HEK293 (cell line): Measurements from ENCODE around the gene CATSPERE.

Source experiments
- CTCF ChIA-PET: fragments of 350-600 bp; formaldehyde crosslinking; extraction: SDS; loops from one replicate; lab custom pipeline; 2021; ENCODE audit warnings: antibody characterized with exemption; lab: Yijun Ruan, JAX
- POLR2A ChIA-PET: fragments of 300-600 bp; formaldehyde crosslinking; extraction: SDS; loops from one replicate; lab custom pipeline; 2020; ENCODE audit warnings: antibody characterized with exemption, inconsistent platforms; lab: Yijun Ruan, JAX
- H3K27ac ChIP-seq: fragments of 200-500 bp; sonication (Bioruptor generic); 2 replicates; pipeline ENCODE4 v1.5.1; 2014; ENCODE audit warnings: low read depth, low read length, control low read depth, inconsistent platforms; ENCODE audit errors: extremely low read depth
- H3K36me3 ChIP-seq, 2 experiments: fragments of 200-500 bp in 1 of 2; sonication (Bioruptor generic) in 1 of 2; 1 replicate in 1 of 2; 2 replicates in 1 of 2; pipeline ENCODE4 v1.5.1; 2014 to 2017; ENCODE audit warnings: inconsistent platforms in 2 of 2, low read length in 2 of 2; ENCODE audit not compliant: control insufficient read depth in 2 of 2, insufficient read depth in 1 of 2
- H3K4me1 ChIP-seq: fragments of 200-500 bp; sonication (Bioruptor generic); 2 replicates; pipeline ENCODE4 v1.5.1; 2014; ENCODE audit warnings: mild to moderate bottlenecking, low read length, inconsistent platforms; ENCODE audit not compliant: control insufficient read depth, insufficient read depth
- H3K4me3 ChIP-seq: 2 replicates; pipeline ENCODE4 v1.5.1; 2011; ENCODE audit warnings: low read depth, mild to moderate bottlenecking, control low read depth, low read length, moderate library complexity
- H3K9me3 ChIP-seq: fragments of 200-500 bp; sonication (Bioruptor generic); 2 replicates; pipeline ENCODE4 v1.5.1; 2014; ENCODE audit warnings: low read depth, low read length, inconsistent platforms; ENCODE audit not compliant: control insufficient read depth, insufficient read depth
- EGR2 ChIP-seq: fragments of 450-650 bp; formaldehyde crosslinking; IDR thresholded peaks from 2 replicates; pipeline ENCODE4 v1.5.1; 2016; ENCODE audit warnings: low read depth, missing biosample characterization, missing genetic modification characterization
- HIC1 ChIP-seq: fragments of 450-650 bp; formaldehyde crosslinking; IDR thresholded peaks from 2 replicates; pipeline ENCODE4 v1.5.1; 2016; ENCODE audit warnings: missing biosample characterization, missing genetic modification characterization
- PBX3 ChIP-seq: sonication (generic); formaldehyde crosslinking; IDR thresholded peaks from 2 replicates; pipeline ENCODE4 v1.8.1; 2022; ENCODE audit warnings: mild to moderate bottlenecking, moderate library complexity, missing genetic modification reagents
- PRDM1 ChIP-seq: fragments of 450-650 bp; formaldehyde crosslinking; IDR thresholded peaks from 2 replicates; pipeline ENCODE4; 2016; ENCODE audit warnings: missing biosample characterization, missing genetic modification characterization
- PRDM6 ChIP-seq: fragments of 450-650 bp; formaldehyde crosslinking; IDR thresholded peaks from 2 replicates; pipeline ENCODE4 v1.5.1; 2017; ENCODE audit warnings: missing biosample characterization, missing genetic modification characterization
- SP2 ChIP-seq: fragments of 450-650 bp; formaldehyde crosslinking; IDR thresholded peaks from 2 replicates; pipeline ENCODE4 v1.5.1; 2016; ENCODE audit warnings: missing biosample characterization, missing genetic modification characterization
- SP3 ChIP-seq: fragments of 450-650 bp; formaldehyde crosslinking; IDR thresholded peaks from 2 replicates; pipeline ENCODE4 v1.5.1; 2016; ENCODE audit warnings: missing biosample characterization, missing genetic modification characterization
- ZBTB8A ChIP-seq: fragments of 450-650 bp; formaldehyde crosslinking; IDR thresholded peaks from 2 replicates; pipeline ENCODE4 v1.5.1; 2016; ENCODE audit warnings: missing biosample characterization, missing genetic modification characterization
- ZNF2 ChIP-seq: fragments of 450-650 bp; formaldehyde crosslinking; IDR thresholded peaks from 2 replicates; pipeline ENCODE4 v1.5.1; 2016; ENCODE audit warnings: missing biosample characterization, missing genetic modification characterization
- ZNF239 ChIP-seq: fragments of 450-650 bp; formaldehyde crosslinking; IDR thresholded peaks from 2 replicates; pipeline ENCODE4 v1.5.1; 2016; ENCODE audit warnings: missing biosample characterization, missing genetic modification characterization
- ZNF266 ChIP-seq: fragments of 450-650 bp; formaldehyde crosslinking; IDR thresholded peaks from 2 replicates; pipeline ENCODE4 v1.5.1; 2016; ENCODE audit warnings: missing biosample characterization, missing genetic modification characterization, low read depth
- ZNF335 ChIP-seq: fragments of 450-650 bp; formaldehyde crosslinking; conservative IDR thresholded peaks from 2 replicates; pipeline ENCODE4 v1.5.1; 2016; ENCODE audit warnings: missing biosample characterization, missing genetic modification characterization
- ZNF394 ChIP-seq: fragments of 450-650 bp; formaldehyde crosslinking; IDR thresholded peaks from 2 replicates; pipeline ENCODE4 v1.5.1; 2016; ENCODE audit warnings: missing biosample characterization, missing genetic modification characterization, mild to moderate bottlenecking, moderate library complexity, borderline replicate concordance
- ZNF423 ChIP-seq: fragments of 450-650 bp; formaldehyde crosslinking; IDR thresholded peaks from 2 replicates; pipeline ENCODE4 v1.5.1; 2016; ENCODE audit warnings: missing biosample characterization, missing genetic modification characterization
- ZNF561 ChIP-seq: fragments of 450-650 bp; IDR thresholded peaks from 2 replicates; pipeline ENCODE4 v1.5.1; 2018; ENCODE audit warnings: missing biosample characterization, missing genetic modification characterization, borderline replicate concordance
- ZNF571 ChIP-seq: fragments of 450-650 bp; formaldehyde crosslinking; IDR thresholded peaks from 2 replicates; pipeline ENCODE4 v1.5.0; 2017; ENCODE audit warnings: missing biosample characterization, missing genetic modification characterization
- ZNF610 ChIP-seq: fragments of 450-650 bp; formaldehyde crosslinking; IDR thresholded peaks from 2 replicates; pipeline ENCODE4 v1.5.1; 2016; ENCODE audit warnings: missing biosample characterization, missing genetic modification characterization, borderline replicate concordance
- ZNF660 ChIP-seq: fragments of 450-650 bp; IDR thresholded peaks from 2 replicates; pipeline ENCODE4 v1.5.1; 2018; ENCODE audit warnings: missing biosample characterization, mild to moderate bottlenecking, missing genetic modification characterization
- ZNF76 ChIP-seq: fragments of 450-650 bp; formaldehyde crosslinking; IDR thresholded peaks from 2 replicates; pipeline ENCODE4; 2016; ENCODE audit warnings: low read depth, missing biosample characterization, missing genetic modification characterization, borderline replicate concordance
- ZNF791 ChIP-seq: fragments of 450-650 bp; formaldehyde crosslinking; IDR thresholded peaks from 2 replicates; pipeline ENCODE4 v1.5.1; 2016; ENCODE audit warnings: missing biosample characterization, missing genetic modification characterization
- ZNF843 ChIP-seq: fragments of 450-650 bp; formaldehyde crosslinking; IDR thresholded peaks from 2 replicates; pipeline ENCODE4 v1.5.1; 2016; ENCODE audit warnings: missing biosample characterization, missing genetic modification characterization
- TF ChIP-seq, protein P1 (sequence below): fragments of 450-650 bp; formaldehyde crosslinking; optimal IDR thresholded peaks from 2 replicates; pipeline ENCODE3; 2016; ENCODE audit warnings: missing biosample characterization, mild to moderate bottlenecking, missing genetic modification characterization
- TF ChIP-seq, protein P2 (sequence below): fragments of 450-650 bp; formaldehyde crosslinking; conservative IDR thresholded peaks from 2 replicates; pipeline ENCODE4 v1.5.1; 2016; ENCODE audit warnings: low read depth, missing biosample characterization, missing genetic modification characterization

The CATSPERE gene

DNA sequence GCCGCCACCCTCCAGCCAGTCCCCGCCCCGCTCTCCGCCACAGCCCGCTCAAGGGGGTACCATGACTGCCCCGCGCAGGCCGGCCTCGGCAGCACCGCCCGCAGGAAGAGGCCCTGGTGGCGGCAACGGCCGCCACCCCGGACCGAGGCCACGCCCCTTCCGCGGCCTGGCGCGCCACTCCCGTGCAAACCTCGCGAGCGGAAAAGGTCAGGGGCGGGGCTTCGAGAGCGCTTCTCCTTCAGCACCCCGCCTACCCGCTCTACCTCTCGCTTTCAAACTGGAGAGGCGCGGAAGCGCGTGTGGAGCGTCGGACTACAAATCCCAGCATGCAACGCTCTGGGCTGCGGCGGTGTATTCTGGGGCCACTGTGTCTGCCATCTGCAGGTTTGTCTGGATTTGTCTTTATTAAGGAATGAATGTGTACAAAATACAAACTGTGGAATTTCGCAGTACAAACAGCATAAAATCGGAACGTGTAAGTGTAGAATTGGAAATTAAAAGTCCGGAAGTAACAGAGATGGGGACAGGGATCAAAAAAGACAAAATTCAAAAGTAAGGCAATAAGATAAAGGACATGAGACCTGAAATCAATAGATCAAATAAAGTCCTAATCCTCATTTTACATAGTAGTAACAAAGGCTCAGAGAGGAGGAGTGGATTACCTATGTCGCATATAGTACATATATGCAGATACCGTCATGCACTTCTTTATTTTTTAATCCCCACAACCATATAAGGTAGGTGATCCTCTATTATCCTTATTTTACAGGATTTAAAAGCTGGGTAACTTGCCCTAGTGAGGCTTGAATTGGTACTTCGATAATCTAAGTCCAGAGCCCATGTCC is 8.9 kb upstream of the CATSPERE start (continued):
- peak; percentile 95 for TF ChIP-seq ZNF610 (tag by site-specific recombination)
- TF ChIP-seq SP3 (tag by site-specific recombination): peak; percentile 95
- 0 out of 2 replicates have a peak, but pooled peaks have one; percentile 28 for TF ChIP-seq ZBTB8A (tag by site-specific recombination)
- peak; percentile 90 for TF ChIP-seq SP2 (tag by site-specific recombination)
- TF ChIP-seq ZNF561 (tag by site-specific recombination): peak; percentile 40; the same call in 1 of the 2 replicates
- TF ChIP-seq ZNF76 (tag by site-specific recombination): peak; percentile 99
- peak; percentile 80; the same call in 1 of the 2 replicates for TF ChIP-seq ZNF660 (tag by site-specific recombination)
- TF ChIP-seq ZNF394 (tag by site-specific recombination): peak; percentile 57; the same call in 1 of the 2 replicates
- TF ChIP-seq HIC1: peak; percentile 96
- no peak for TF ChIP-seq ZNF791 (tag by site-specific recombination)
- no peak for TF ChIP-seq ZNF239 (tag by site-specific recombination)
- TF ChIP-seq ZNF843: 0 out of 2 replicates have a peak, but pooled peaks have one; percentile 35
- TF ChIP-seq ZNF423 (tag by site-specific recombination): no peak
- no peak for TF ChIP-seq PRDM1 (tag by site-specific recombination)
- TF ChIP-seq ZNF335 (tag by site-specific recombination): peak; percentile 93
- TF ChIP-seq ZNF2 (tag by site-specific recombination): peak; percentile 72
- peak; percentile 41 for TF ChIP-seq EGR2 (tag by site-specific recombination)

GRCh38 chr1:244454412-244454811 is 6.7 kb upstream of the CATSPERE start:
- peaks cover 0 to 6% of the 10 kb centered on the region in 2 experiments; a peak in 1 of 3 replicates for H3K36me3 ChIP-seq
- H3K27ac ChIP-seq: no peak overlapping the region
- TF ChIP-seq ZNF571 (tag by site-specific recombination) (no peak), PRDM6 (no peak), HIC1 (no peak), ZNF266 (no peak), PBX3 (CRISPR knock-in tag) (no peak)
- TF ChIP-seq, protein P1, sequence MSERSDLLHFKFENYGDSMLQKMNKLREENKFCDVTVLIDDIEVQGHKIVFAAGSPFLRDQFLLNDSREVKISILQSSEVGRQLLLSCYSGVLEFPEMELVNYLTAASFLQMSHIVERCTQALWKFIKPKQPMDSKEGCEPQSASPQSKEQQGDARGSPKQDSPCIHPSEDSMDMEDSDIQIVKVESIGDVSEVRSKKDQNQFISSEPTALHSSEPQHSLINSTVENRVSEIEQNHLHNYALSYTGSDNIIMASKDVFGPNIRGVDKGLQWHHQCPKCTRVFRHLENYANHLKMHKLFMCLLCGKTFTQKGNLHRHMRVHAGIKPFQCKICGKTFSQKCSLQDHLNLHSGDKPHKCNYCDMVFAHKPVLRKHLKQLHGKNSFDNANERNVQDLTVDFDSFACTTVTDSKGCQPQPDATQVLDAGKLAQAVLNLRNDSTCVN (tag by site-specific recombination): no peak
- TF ChIP-seq, protein P2, sequence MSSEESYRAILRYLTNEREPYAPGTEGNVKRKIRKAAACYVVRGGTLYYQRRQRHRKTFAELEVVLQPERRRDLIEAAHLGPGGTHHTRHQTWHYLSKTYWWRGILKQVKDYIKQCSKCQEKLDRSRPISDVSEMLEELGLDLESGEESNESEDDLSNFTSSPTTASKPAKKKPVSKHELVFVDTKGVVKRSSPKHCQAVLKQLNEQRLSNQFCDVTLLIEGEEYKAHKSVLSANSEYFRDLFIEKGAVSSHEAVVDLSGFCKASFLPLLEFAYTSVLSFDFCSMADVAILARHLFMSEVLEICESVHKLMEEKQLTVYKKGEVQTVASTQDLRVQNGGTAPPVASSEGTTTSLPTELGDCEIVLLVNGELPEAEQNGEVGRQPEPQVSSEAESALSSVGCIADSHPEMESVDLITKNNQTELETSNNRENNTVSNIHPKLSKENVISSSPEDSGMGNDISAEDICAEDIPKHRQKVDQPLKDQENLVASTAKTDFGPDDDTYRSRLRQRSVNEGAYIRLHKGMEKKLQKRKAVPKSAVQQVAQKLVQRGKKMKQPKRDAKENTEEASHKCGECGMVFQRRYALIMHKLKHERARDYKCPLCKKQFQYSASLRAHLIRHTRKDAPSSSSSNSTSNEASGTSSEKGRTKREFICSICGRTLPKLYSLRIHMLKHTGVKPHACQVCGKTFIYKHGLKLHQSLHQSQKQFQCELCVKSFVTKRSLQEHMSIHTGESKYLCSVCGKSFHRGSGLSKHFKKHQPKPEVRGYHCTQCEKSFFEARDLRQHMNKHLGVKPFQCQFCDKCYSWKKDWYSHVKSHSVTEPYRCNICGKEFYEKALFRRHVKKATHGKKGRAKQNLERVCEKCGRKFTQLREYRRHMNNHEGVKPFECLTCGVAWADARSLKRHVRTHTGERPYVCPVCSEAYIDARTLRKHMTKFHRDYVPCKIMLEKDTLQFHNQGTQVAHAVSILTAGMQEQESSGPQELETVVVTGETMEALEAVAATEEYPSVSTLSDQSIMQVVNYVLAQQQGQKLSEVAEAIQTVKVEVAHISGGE: peak; percentile 44; the same call in 1 of the 2 replicates

More at GRCh38 chr1:244454412-244454811, 6.7 kb upstream of the CATSPERE start:
- H3K4me3 ChIP-seq: no peak overlapping the region
- CTCF ChIA-PET: no interaction called here
- H3K4me1 ChIP-seq: peaks cover 10% of the 10 kb centered on the region
- POLR2A ChIA-PET: no interaction called here
- no peaks in the 10 kb centered on the region for H3K9me3 ChIP-seq
